Activated effector memory CD4-positive, alpha-beta T cell treated with Interleukin-2 at 50 U/mL for 16 hours (primary cell): ENCODE results near the gene SIDT2.

Source experiments
- DNase-seq: peaks from one replicate; pipeline ENCODE4 v3.0.0-alpha.2; 2020

Gene SIDT2

GRCh38 chr11:117223741-117224689, 45.5 kb downstream of the SIDT2 start:
- no peak for DNase-seq

GRCh38 chr11:117225553-117226170, 47.1 kb downstream of the SIDT2 start:
- DNase-seq: no peak

GRCh38 chr11:117226388-117227385, 48.1 kb downstream of the SIDT2 start:
- DNase-seq: peak; percentile 35

GRCh38 chr11:117228091-117228490, 49.5 kb downstream of the SIDT2 start:
- no peak for DNase-seq

GRCh38 chr11:117229411-117229810, 50.9 kb downstream of the SIDT2 start:
- DNase-seq: no peak

GRCh38 chr11:117229931-117230285, 51.4 kb downstream of the SIDT2 start:
- DNase-seq: no peak

GRCh38 chr11:117230286-117230961, 51.9 kb downstream of the SIDT2 start:
- DNase-seq: peak; percentile 32

GRCh38 chr11:117230999-117231841, 52.7 kb downstream of the SIDT2 start:
- no peak for DNase-seq

GRCh38 chr11:117231842-117232091, 53.2 kb downstream of the SIDT2 start, which contains the start of gene PCSK7:
PCSK7 (minus strand) TSS chr11:117232073; CDS start chr11:117229844, 2,229 bp downstream.
- no peak for DNase-seq

GRCh38 chr11:117232092-117232878, 53.7 kb downstream of the SIDT2 start, which contains the start of gene RNF214:
RNF214 (plus strand) TSS chr11:117232671; CDS start chr11:117234273, 1,602 bp downstream.
- peak; percentile 74 for DNase-seq

GRCh38 chr11:117232911-117233409, 54.4 kb downstream of the SIDT2 start:
- DNase-seq: no peak

- no peak for DNase-seq
Observed at GRCh38 chr11:117238221-117238620, 59.7 kb downstream of the SIDT2 start.

GRCh38 chr11:117239295-117239694, 60.8 kb downstream of the SIDT2 start:
- no peak for DNase-seq
